ENCODE results near the gene ABTB2. TPM values are rescaled to one million over a fixed set of nuclear protein-coding genes. Genes with fewer than 3 reads are reported as not detected.
A peak's percentile ranks its signal among the peaks of the same experiment; 100 is the strongest.

Gene ABTB2
- total and polyA plus RNA-seq, 12 donors, result 2.5 to 19.1 (median 14.2) TPM

DNA sequence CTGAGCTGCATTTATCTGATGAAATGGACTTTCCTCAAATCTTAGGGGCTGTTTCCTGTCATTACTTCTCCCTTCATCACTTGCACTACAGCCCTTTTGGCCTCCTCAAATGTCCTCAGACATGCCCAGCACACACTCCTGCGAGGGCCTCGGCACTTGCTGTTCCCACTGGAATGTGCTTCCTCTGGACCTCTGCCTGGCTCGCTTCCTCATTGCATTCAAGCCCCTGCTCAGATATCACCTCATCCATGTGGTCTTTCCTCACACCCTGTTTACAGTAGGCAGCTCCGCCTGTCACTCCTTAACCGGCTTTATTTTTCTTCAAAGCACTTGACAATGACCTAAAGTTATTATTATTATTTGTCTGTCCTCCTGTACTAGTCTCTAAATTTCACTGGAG, 243.3 kb downstream of the ABTB2 start:
- Histone ChIP-seq H3K27ac (no peak overlapping the region), H3K36me3 (peaks cover 5 to 100% (median 80%) of the 10 kb centered on the region in 9 donors), H3K4me1 (peaks cover 0 to 8% (median 0%) of the 10 kb centered on the region in 9 donors), H3K9me3 (no peaks in the 10 kb centered on the region), H3K4me3 (no peak overlapping the region), H3K27me3 (no peaks in the 10 kb centered on the region)
- DNase-seq (no peak), ATAC-seq (no peak)
- TF ChIP-seq, protein P1, sequence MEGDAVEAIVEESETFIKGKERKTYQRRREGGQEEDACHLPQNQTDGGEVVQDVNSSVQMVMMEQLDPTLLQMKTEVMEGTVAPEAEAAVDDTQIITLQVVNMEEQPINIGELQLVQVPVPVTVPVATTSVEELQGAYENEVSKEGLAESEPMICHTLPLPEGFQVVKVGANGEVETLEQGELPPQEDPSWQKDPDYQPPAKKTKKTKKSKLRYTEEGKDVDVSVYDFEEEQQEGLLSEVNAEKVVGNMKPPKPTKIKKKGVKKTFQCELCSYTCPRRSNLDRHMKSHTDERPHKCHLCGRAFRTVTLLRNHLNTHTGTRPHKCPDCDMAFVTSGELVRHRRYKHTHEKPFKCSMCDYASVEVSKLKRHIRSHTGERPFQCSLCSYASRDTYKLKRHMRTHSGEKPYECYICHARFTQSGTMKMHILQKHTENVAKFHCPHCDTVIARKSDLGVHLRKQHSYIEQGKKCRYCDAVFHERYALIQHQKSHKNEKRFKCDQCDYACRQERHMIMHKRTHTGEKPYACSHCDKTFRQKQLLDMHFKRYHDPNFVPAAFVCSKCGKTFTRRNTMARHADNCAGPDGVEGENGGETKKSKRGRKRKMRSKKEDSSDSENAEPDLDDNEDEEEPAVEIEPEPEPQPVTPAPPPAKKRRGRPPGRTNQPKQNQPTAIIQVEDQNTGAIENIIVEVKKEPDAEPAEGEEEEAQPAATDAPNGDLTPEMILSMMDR (IDR thresholded peaks at IDR 0.05), result no peak
- intact Hi-C loops (cut with DNase I), result loop anchor here in 1 of 10 donors (10.0 kb wide), 1 partner anchor 120 kb away; no protein-coding TSS in a partner anchor
- WGBS, 2 donors, result 67 to 74% methylated on average over 5 of the region's 5 CpGs

DNA sequence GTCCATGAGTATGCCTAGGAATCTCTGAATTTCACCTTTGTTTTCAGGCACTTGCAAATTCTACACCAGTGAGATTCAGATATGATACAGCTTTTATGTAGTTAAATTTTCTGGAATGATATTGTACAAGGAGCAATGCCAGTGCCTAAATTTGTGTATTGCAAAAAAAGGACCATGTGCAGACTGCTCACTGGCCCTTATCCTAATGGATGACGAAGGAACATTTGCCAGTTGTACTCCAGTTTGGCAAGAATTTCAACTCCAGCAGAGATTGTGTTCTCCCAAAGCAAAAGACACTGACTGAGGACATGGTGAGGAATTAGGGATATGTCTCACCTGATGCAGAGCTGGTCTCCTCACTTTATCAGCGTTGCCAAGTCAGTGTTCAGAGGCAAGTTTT, 243.8 kb downstream of the ABTB2 start:
- Histone ChIP-seq H3K4me1 (peaks cover 0 to 8% (median 0%) of the 10 kb centered on the region in 9 donors), H3K27me3 (no peaks in the 10 kb centered on the region), H3K4me3 (no peak overlapping the region), H3K36me3 (peaks cover 4 to 100% (median 79%) of the 10 kb centered on the region in 9 donors), H3K9me3 (no peaks in the 10 kb centered on the region), H3K27ac (no peak overlapping the region)
- TF ChIP-seq, protein P1 (IDR thresholded peaks at IDR 0.05), result no peak
- DNase-seq (no peak), ATAC-seq (peak in 2 of 8 donors; percentile 21 to 67)
- 74 to 86% methylated on average over 2 of the region's 2 CpGs for WGBS, 2 donors
- intact Hi-C loops (cut with DNase I), result loop anchor here in 1 of 10 donors (10.0 kb wide), 1 partner anchor 119 kb away; no protein-coding TSS in a partner anchor

DNA sequence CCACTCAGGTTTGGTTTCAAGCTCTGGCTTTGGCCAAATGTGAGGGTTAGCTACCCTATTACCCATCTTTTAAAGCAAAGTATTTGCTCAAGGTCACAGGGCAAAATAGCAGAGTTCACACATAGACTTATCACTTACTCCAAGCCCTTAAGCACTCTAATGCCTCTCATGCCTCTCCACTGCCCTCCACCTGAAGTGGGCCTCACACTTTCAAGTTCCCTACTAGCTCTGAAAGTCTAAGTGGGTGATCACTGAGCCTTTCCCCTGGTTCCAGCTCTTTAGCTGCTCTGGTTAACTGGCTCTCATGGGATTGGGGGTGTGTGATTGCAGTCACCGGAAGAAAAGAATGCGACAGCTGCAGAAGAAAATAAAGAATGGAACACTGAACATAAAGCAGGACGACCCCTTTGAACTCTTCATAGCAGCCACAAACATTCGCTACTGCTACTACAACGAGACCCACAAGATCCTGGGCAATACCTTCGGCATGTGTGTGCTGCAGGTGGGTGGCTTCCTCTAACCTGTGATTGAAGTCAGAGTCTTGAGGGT, 246.0 kb downstream of the ABTB2 start:
- 89 to 92% methylated on average over 6 of the region's 6 CpGs for WGBS, 2 donors
- no peaks in the 10 kb centered on the region for H3K27me3 ChIP-seq
- H3K36me3 ChIP-seq, result peaks cover 0 to 98% (median 58%) of the 10 kb centered on the region in 9 donors
- no peak overlapping the region for H3K4me3 ChIP-seq
- TF ChIP-seq, protein P1 (IDR thresholded peaks at IDR 0.05), result no peak
- intact Hi-C loops (cut with DNase I), result loop anchor here in 1 of 10 donors (10.0 kb wide), 1 partner anchor 117 kb away; no protein-coding TSS in a partner anchor
- DNase-seq (no peak), ATAC-seq (no peak)
- peaks cover 0 to 14% (median 6%) of the 10 kb centered on the region in 9 donors for H3K4me1 ChIP-seq
- no peaks in the 10 kb centered on the region for H3K9me3 ChIP-seq
- H3K27ac ChIP-seq, result no peak overlapping the region

DNA sequence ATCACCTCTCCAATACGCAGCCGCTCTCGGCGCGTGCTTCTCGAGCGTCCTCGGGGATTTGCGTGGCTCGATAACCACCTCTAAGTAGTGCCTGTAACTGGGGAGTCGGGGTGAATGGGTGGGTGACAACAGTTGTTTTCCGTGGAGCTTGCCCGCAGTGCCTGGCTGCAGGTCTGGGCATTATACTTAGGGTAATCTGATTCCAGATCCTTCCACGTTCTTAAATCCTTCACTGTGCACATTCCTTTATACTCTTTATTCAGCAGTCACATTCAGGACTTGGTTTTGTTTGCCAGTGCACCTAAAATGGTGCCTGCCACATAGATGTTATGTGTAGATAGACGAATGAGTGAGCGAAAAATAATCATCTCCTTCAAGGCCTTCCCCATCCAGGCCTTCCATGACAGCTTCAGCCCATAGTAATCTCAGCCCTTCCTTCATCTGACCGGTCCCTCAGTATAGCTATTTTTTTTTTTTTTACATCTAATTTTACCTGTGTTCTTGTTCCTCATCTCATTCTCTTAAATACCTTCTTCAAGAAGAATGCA, 251.8 kb downstream of the ABTB2 start:
- 2 to 3% methylated on average over 17 of the region's 17 CpGs for WGBS, 2 donors
- H3K36me3 ChIP-seq, result peaks cover 0 to 60% (median 18%) of the 10 kb centered on the region in 9 donors
- TF ChIP-seq, protein P1 (IDR thresholded peaks at IDR 0.05), result no peak
- H3K27me3 ChIP-seq, result no peaks in the 10 kb centered on the region
- peaks cover 0 to 27% (median 20%) of the 10 kb centered on the region in 9 donors for H3K4me1 ChIP-seq
- intact Hi-C loops (cut with DNase I), result loop anchor here in 8 of 10 donors (1.0 to 10.0 kb wide), 8 partner anchors 51 to 339 kb away; partner anchors contain the start of genes CAPRIN1 (in 7 of the 8) and ABTB2 (in 1 of the 8)
- DNase-seq (no peak), ATAC-seq (peak in 3 of 8 donors; percentile 13 to 33 (median 22))
- no peaks in the 10 kb centered on the region for H3K9me3 ChIP-seq
- H3K4me3 ChIP-seq, result peak overlapping the region; percentile 61 to 93 (median 80)
- H3K27ac ChIP-seq, result peak overlapping the region in 9 of 10 donors; percentile 84 to 97 (median 95)
